Transverse colon (tissue), 4 donors: ENCODE results near the gene SPOCK3. TPM values are rescaled to one million over a fixed set of nuclear protein-coding genes. Genes with fewer than 3 reads are reported as not detected.

Experiments
- DNase-seq: peaks from one replicate; pipeline ENCODE4 v3.0.0-alpha.2; 2019
- H3K27ac ChIP-seq, 4 donors: fragments of 200-600 bp; sonication (generic); 2 replicates each; pipeline ENCODE4 v1.5.1; 2016 to 2018; ENCODE audit warnings: inconsistent platforms in 4 of 4
- H3K27me3 ChIP-seq: fragments of 200-600 bp; sonication (generic); 2 replicates; pipeline ENCODE4 v1.5.1; 2017; ENCODE audit warnings: inconsistent platforms
- H3K36me3 ChIP-seq, 4 donors: fragments of 200-600 bp; sonication (generic); 2 replicates each; pipeline ENCODE4 v1.5.1; 2017 to 2019; ENCODE audit warnings: inconsistent platforms in 4 of 4
- H3K4me1 ChIP-seq, 4 donors: fragments of 200-600 bp; sonication (generic); 2 replicates each; pipeline ENCODE4 v1.5.1; 2017 to 2020; ENCODE audit warnings: inconsistent platforms in 4 of 4
- H3K4me3 ChIP-seq, 4 donors: fragments of 200-600 bp; sonication (generic); 1 replicate in 1 of 4; 2 replicates in 3 of 4; pipeline versions ENCODE4 v1.5.1 to v1.6.1; 2017 to 2019; ENCODE audit warnings: inconsistent platforms in 4 of 4
- H3K9me3 ChIP-seq, 2 donors: fragments of 200-600 bp; sonication (generic); 2 replicates each; pipeline ENCODE4 v1.5.1; 2017 to 2019; ENCODE audit warnings: inconsistent platforms in 2 of 2
- EP300 ChIP-seq: sonication (generic); formaldehyde crosslinking; IDR thresholded peaks from one replicate; pipeline ENCODE4 v1.6.1; 2017; ENCODE audit warnings: antibody characterized with exemption, low read depth
- POLR2A ChIP-seq: fragments of 450-650 bp; IDR thresholded peaks from one replicate; pipeline ENCODE4 v1.6.1; 2016; ENCODE audit warnings: antibody characterized with exemption, mild to moderate bottlenecking, moderate library complexity
- POLR2AphosphoS5 ChIP-seq, 3 donors: sonication (generic); formaldehyde crosslinking; IDR thresholded peaks; one replicate each; pipeline ENCODE4 v1.6.1; 2016; ENCODE audit warnings: antibody characterized with exemption in 3 of 3
- WGBS, 2 donors: methylation state at CpG; one replicate each; pipeline ENCODE4 v1.1.5; 2018; ENCODE audit warnings: low coverage in 1 of 2; 5-methylcytosine and 5-hydroxymethylcytosine counted together
- in situ Hi-C, 4 donors: fragments of 200-750 bp; cut with MboI; loops; one replicate each; pipeline versions ENCODE4 v1.15.0 to v1.15.1; 2017; ENCODE audit warnings: low sequenced_read_pairs in 3 of 4, low pct_ligation_motif_present in 1 of 4, low pct_unique_long_range_greater_than_20kb in 1 of 4
- intact Hi-C: fragments of 100-400 bp; cut with DNase I; formaldehyde crosslinking; loops from one replicate; pipeline ENCODE4 v1.15.1; 2023; ENCODE audit warnings: low total_unique reads
- total RNA-seq, 4 donors: library from RNA; depleted of rRNA; stranded (reverse); fragments of >200 nt; gene quantifications; one replicate each; pipeline ENCODE4 v1.1.0, GENCODE V29; 2016
- TF ChIP-seq, protein P1 (sequence below), 5 experiments: fragments of 200-600 bp in 3 of 5; fragments of 450-650 bp in 2 of 5; sonication (generic) in 3 of 5; IDR thresholded peaks; 1 replicate in 2 of 5; 2 replicates in 3 of 5; pipeline ENCODE4 v1.5.1; 2016 to 2017; ENCODE audit warnings: antibody characterized with exemption in 5 of 5, inconsistent platforms in 3 of 5, mild to moderate bottlenecking in 2 of 5, moderate library complexity in 1 of 5

SPOCK3 gene
- total RNA-seq, 4 donors from 2014 or later: 0.27 to 0.64 TPM; not detected in 2

DNA sequence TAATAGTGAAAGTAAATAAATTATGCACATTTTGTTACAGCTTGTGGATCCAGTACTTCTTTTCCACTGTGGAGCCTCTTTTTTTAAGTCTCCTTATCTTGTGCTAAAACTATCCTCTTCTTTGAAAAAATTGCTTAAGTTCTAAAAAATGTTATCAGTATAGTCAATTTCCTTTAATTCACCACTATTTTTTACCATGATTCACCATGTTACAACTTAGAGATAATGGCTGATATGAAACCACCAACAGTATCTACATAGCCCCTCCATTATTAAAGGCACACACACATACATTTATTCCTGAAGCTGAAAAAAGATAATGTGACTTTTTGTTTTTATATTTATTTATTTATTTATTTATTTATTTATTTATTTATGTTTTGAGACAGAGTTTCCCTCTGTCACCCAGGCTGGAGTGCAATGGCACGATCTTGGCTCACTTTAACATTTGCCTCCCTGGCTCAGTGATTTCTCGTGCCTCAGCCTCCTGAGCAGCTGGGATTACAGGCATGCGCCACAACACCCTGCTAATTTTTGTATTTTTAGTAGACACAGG, 243.2 kb downstream of the SPOCK3 start:
- WGBS, 2 donors: 79 to 86% methylated on average over 3 of the region's 3 CpGs
- Histone ChIP-seq H3K4me1 (no peaks in the 10 kb centered on the region), H3K4me3 (no peak overlapping the region), H3K27ac (no peak overlapping the region), H3K27me3 (no peaks in the 10 kb centered on the region), H3K36me3 (no peaks in the 10 kb centered on the region), H3K9me3 (no peaks in the 10 kb centered on the region)
- in situ Hi-C loops (no loop called here), intact Hi-C loops (no loop called here)
- DNase-seq: no peak
- TF ChIP-seq, protein P1, sequence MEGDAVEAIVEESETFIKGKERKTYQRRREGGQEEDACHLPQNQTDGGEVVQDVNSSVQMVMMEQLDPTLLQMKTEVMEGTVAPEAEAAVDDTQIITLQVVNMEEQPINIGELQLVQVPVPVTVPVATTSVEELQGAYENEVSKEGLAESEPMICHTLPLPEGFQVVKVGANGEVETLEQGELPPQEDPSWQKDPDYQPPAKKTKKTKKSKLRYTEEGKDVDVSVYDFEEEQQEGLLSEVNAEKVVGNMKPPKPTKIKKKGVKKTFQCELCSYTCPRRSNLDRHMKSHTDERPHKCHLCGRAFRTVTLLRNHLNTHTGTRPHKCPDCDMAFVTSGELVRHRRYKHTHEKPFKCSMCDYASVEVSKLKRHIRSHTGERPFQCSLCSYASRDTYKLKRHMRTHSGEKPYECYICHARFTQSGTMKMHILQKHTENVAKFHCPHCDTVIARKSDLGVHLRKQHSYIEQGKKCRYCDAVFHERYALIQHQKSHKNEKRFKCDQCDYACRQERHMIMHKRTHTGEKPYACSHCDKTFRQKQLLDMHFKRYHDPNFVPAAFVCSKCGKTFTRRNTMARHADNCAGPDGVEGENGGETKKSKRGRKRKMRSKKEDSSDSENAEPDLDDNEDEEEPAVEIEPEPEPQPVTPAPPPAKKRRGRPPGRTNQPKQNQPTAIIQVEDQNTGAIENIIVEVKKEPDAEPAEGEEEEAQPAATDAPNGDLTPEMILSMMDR (IDR thresholded peaks at IDR 0.05): no peak
- TF ChIP-seq EP300 (no peak), POLR2A (no peak)

DNA sequence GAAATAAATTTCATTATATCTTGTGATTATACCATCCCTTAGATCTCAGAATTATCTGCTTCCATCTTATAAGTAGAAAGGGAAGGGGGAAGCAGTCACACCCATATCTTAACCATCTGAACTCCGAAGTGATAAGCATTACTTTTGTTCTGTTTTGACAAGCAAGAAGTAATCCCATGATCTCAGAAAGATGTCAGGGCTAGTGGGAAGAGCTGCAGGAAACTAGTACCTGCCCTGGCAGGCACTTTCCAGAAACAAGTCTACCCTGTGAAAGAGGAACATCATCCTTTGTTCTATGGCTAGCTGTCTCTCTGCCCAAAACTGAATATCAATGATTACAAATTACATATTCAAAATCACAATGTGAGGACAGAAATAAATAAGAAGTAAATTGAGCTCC, 244.4 kb downstream of the SPOCK3 start:
- Histone ChIP-seq H3K9me3 (no peaks in the 10 kb centered on the region), H3K36me3 (no peaks in the 10 kb centered on the region), H3K4me3 (no peak overlapping the region), H3K4me1 (no peaks in the 10 kb centered on the region), H3K27ac (no peak overlapping the region), H3K27me3 (no peaks in the 10 kb centered on the region)
- TF ChIP-seq POLR2AphosphoS5 (IDR thresholded peaks at IDR 0.05): no peak
- no peak for TF ChIP-seq POLR2A
- TF ChIP-seq, protein P1 (IDR thresholded peaks at IDR 0.05): no peak
- no peak for TF ChIP-seq EP300
- in situ Hi-C loops: no loop called here
- 30% methylated on average over 1 of the region's 1 CpG for WGBS, 2 donors
- no peak for DNase-seq
- intact Hi-C loops: no loop called here

GRCh38 chr4:166987026-166987425, 247.3 kb downstream of the SPOCK3 start:
- no peak for DNase-seq
- no peaks in the 10 kb centered on the region for H3K4me1 ChIP-seq
- TF ChIP-seq EP300 (no peak), POLR2A (no peak), POLR2AphosphoS5 (IDR thresholded peaks at IDR 0.05) (no peak)
- TF ChIP-seq, protein P1 (IDR thresholded peaks at IDR 0.05): no peak
- intact Hi-C loops: no loop called here
- H3K27ac ChIP-seq: no peak overlapping the region
- H3K4me3 ChIP-seq: no peak overlapping the region
- H3K27me3 ChIP-seq: no peaks in the 10 kb centered on the region
- 46 to 78% methylated on average over 1 of the region's 1 CpG for WGBS, 2 donors
- in situ Hi-C loops: no loop called here
- H3K36me3 ChIP-seq: no peaks in the 10 kb centered on the region
- H3K9me3 ChIP-seq: no peaks in the 10 kb centered on the region

GRCh38 chr4:166981847-166982246, 252.4 kb downstream of the SPOCK3 start:
- Histone ChIP-seq H3K27ac (no peak overlapping the region), H3K4me1 (no peaks in the 10 kb centered on the region), H3K4me3 (no peak overlapping the region), H3K27me3 (no peaks in the 10 kb centered on the region), H3K36me3 (no peaks in the 10 kb centered on the region), H3K9me3 (no peaks in the 10 kb centered on the region)
- no peak for DNase-seq
- intact Hi-C loops (no loop called here), in situ Hi-C loops (no loop called here)
- WGBS, 2 donors: 90 to 100% methylated on average over 1 to 5 of the region's 5 CpGs
- TF ChIP-seq EP300 (no peak), POLR2A (no peak), POLR2AphosphoS5 (IDR thresholded peaks at IDR 0.05) (no peak)
- TF ChIP-seq, protein P1 (IDR thresholded peaks at IDR 0.05): no peak
